ENCODE measurements around the gene GEMIN2. TPM values are rescaled to one million over a fixed set of nuclear protein-coding genes. Genes with fewer than 3 reads are reported as not detected.
"Not testable (repeated sequence)": the region's sequence is repeated elsewhere in the genome, so short reads cannot be mapped to it uniquely, and the experiment has no call there.

Gene GEMIN2
- total RNA-seq, 1 donor from 2014 or later = 16.1 TPM

DNA sequence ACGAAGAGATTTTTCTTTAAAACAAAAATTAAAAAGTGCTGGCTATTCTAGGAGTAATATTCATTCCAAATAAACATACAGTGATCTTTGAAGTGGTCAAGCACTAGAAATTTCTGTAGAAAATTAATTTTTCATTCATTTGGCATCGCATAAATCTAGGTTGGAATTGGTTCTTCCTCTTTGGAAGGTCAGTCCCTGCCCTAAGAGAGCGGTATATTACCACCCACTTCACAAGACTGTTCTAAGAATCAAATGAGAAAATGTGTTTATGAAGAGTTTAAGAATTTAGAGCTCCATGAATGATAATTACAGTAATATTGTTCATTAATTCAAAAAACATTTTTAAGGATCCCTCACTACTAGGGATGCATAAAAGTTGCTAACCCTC is 444 bp upstream of the GEMIN2 start:
- TF ChIP-seq, protein P1, sequence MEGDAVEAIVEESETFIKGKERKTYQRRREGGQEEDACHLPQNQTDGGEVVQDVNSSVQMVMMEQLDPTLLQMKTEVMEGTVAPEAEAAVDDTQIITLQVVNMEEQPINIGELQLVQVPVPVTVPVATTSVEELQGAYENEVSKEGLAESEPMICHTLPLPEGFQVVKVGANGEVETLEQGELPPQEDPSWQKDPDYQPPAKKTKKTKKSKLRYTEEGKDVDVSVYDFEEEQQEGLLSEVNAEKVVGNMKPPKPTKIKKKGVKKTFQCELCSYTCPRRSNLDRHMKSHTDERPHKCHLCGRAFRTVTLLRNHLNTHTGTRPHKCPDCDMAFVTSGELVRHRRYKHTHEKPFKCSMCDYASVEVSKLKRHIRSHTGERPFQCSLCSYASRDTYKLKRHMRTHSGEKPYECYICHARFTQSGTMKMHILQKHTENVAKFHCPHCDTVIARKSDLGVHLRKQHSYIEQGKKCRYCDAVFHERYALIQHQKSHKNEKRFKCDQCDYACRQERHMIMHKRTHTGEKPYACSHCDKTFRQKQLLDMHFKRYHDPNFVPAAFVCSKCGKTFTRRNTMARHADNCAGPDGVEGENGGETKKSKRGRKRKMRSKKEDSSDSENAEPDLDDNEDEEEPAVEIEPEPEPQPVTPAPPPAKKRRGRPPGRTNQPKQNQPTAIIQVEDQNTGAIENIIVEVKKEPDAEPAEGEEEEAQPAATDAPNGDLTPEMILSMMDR (IDR thresholded peaks at IDR 0.05; ENCODE audit: partially characterized antibody, unreplicated experiment) = no peak
- no peak for DNase-seq
- Mint-ChIP-seq H3K4me3 (ENCODE audit: unreplicated experiment) (peak overlapping the region; percentile 94), H3K27me3 (ENCODE audit: unreplicated experiment) (peaks cover 2% of the 10 kb centered on the region), H3K9me3 (ENCODE audit: unreplicated experiment) (no peaks in the 10 kb centered on the region), H3K4me1 (ENCODE audit: low read depth, unreplicated experiment) (no peaks in the 10 kb centered on the region), H3K36me3 (ENCODE audit: unreplicated experiment) (no peaks in the 10 kb centered on the region), H3K27ac (ENCODE audit: unreplicated experiment) (peak overlapping the region; percentile 12)

DNA sequence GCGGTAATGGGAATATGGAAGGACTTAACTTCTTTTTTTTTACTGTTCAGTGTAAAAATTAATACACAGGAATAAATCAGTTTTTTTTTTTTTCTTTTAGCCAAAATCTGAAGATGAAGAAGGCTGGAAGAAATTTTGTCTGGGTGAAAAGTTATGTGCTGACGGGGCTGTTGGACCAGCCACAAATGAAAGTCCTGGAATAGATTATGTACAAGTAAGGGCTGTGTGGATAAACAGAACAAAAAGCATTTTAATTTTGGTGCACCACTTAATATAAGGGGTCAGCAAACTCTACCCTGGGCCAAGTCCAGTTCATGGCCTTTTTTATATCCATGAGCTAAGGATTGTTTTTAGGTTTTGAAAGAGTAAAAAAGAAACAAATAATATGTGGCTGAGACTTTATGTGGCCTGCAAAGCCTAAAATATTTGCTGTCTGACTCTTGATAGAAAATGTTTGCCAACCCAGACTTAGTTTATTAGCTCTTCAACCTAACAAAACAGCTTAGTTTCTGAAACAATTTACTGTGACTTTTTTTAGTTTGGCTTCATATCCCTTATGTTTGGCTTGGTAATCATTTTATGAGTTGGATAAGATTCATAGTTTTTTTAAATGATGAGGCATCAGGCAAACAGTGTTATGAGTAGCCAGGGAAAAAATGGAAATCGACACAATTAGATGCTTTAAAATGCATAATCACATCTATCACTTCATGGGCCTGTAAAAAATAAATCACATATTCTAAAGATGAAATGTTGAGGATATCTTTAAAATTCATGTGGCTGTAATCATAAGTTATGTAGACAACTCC is 8.4 kb downstream of the GEMIN2 start:
- Mint-ChIP-seq H3K9me3 (ENCODE audit: unreplicated experiment) (no peaks in the 10 kb centered on the region), H3K27ac (ENCODE audit: unreplicated experiment) (no peak overlapping the region), H3K4me3 (ENCODE audit: unreplicated experiment) (no peak overlapping the region), H3K36me3 (ENCODE audit: unreplicated experiment) (no peaks in the 10 kb centered on the region), H3K4me1 (ENCODE audit: low read depth, unreplicated experiment) (no peaks in the 10 kb centered on the region), H3K27me3 (ENCODE audit: unreplicated experiment) (no peaks in the 10 kb centered on the region)
- TF ChIP-seq, protein P1 (IDR thresholded peaks at IDR 0.05; ENCODE audit: partially characterized antibody, unreplicated experiment) = no peak
- no peak for DNase-seq

DNA sequence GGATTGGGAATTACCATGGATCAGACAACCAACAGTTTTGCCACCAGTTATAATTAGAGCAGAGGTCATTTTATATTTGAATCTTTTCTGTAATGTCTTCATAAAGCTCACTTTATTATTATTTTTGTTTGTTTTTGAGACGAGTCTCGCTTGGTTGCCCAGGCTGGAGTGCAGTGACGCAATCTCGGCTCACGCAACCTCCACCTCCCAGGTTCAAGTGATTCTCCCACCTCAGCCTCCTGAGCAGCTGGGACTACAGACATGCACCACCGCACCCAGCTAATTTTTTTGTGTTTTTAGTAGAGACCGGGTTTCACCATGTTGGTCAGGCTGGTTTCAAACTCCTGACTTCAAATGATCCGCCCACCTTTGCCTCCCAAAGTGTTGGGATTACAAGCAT is 23.7 kb downstream of the GEMIN2 start:
- H3K4me3 Mint-ChIP-seq (ENCODE audit: unreplicated experiment); H3K27ac Mint-ChIP-seq (ENCODE audit: unreplicated experiment); H3K9me3 Mint-ChIP-seq (ENCODE audit: unreplicated experiment); H3K4me1 Mint-ChIP-seq (ENCODE audit: low read depth, unreplicated experiment); H3K27me3 Mint-ChIP-seq (ENCODE audit: unreplicated experiment); DNase-seq; H3K36me3 Mint-ChIP-seq (ENCODE audit: unreplicated experiment): not testable (repeated sequence)

DNA sequence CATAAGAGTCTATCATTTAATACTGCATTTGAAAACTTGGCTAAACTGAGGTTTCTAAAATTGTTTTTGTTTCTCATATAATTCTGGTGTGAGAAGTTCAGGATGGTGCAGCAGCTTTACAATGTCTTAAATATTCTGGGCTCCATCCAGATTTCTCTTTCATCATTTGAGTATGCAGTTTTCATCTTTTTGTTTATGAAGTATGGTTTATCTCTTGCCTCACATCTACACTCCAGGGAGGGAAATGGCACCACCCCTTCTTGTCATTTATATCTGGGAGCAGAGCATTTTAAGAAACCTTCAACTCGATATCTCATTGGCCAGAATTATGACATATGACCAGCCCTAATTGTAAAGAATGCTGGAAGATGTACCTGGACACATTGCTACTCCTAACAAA is 24.3 kb downstream of the GEMIN2 start:
- no peak overlapping the region for H3K27ac Mint-ChIP-seq (ENCODE audit: unreplicated experiment)
- H3K4me3 Mint-ChIP-seq (ENCODE audit: unreplicated experiment) = no peak overlapping the region
- TF ChIP-seq, protein P1 (IDR thresholded peaks at IDR 0.05; ENCODE audit: partially characterized antibody, unreplicated experiment) = no peak
- no peak for DNase-seq
- H3K36me3 Mint-ChIP-seq (ENCODE audit: unreplicated experiment) = peaks cover 8% of the 10 kb centered on the region
- H3K9me3 Mint-ChIP-seq (ENCODE audit: unreplicated experiment) = peaks cover 6% of the 10 kb centered on the region
- peaks cover 2% of the 10 kb centered on the region for H3K27me3 Mint-ChIP-seq (ENCODE audit: unreplicated experiment)
- H3K4me1 Mint-ChIP-seq (ENCODE audit: low read depth, unreplicated experiment) = no peaks in the 10 kb centered on the region

DNA sequence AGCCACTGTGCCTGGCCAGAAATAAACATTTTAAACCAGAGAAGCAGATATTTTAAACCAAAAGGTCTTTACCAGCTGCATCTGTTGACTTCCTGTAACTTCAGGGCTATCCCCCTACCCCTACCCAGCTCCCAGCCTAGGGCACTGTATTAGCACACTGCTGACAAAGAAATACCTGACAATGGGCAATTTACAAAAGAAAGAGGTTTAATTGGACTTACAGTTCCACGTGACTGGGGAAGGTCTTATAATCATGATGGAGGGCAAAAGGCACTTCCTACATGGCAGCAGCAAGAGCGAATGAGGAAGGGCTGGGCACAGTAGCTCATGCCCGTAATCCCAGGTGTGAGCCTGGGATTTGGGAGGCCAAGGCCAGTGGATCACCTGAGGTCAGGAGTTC is 26.0 kb downstream of the GEMIN2 start:
- Mint-ChIP-seq H3K9me3 (ENCODE audit: unreplicated experiment) (peaks cover 6% of the 10 kb centered on the region), H3K36me3 (ENCODE audit: unreplicated experiment) (peaks cover 8% of the 10 kb centered on the region), H3K4me1 (ENCODE audit: low read depth, unreplicated experiment) (no peaks in the 10 kb centered on the region), H3K27ac (ENCODE audit: unreplicated experiment) (no peak overlapping the region), H3K27me3 (ENCODE audit: unreplicated experiment) (peaks cover 2% of the 10 kb centered on the region), H3K4me3 (ENCODE audit: unreplicated experiment) (no peak overlapping the region)
- TF ChIP-seq, protein P1 (IDR thresholded peaks at IDR 0.05; ENCODE audit: partially characterized antibody, unreplicated experiment) = no peak
- DNase-seq = no peak

DNA sequence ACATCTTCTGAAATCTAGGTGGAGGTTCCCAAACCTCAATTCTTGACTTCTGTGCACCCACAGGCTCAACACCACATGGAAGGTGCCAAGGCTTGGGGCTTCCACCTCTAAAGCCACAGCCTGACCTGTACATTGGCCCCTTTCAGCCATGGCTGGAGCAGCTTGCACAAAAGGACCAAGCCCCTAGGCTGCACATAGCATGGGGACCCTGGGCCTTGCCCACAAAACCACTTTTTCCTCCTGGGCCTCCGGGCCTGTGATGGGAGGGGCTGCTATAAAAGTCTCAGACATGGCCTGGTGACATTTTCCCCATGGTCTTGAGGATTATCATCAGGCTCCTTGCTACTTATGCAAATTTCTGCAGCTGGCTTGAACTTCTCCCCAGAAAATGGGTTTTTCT is 27.5 kb downstream of the GEMIN2 start:
- H3K36me3 Mint-ChIP-seq (ENCODE audit: unreplicated experiment); H3K4me3 Mint-ChIP-seq (ENCODE audit: unreplicated experiment); H3K27ac Mint-ChIP-seq (ENCODE audit: unreplicated experiment); H3K4me1 Mint-ChIP-seq (ENCODE audit: low read depth, unreplicated experiment); H3K27me3 Mint-ChIP-seq (ENCODE audit: unreplicated experiment); DNase-seq; H3K9me3 Mint-ChIP-seq (ENCODE audit: unreplicated experiment): not testable (repeated sequence)

DNA sequence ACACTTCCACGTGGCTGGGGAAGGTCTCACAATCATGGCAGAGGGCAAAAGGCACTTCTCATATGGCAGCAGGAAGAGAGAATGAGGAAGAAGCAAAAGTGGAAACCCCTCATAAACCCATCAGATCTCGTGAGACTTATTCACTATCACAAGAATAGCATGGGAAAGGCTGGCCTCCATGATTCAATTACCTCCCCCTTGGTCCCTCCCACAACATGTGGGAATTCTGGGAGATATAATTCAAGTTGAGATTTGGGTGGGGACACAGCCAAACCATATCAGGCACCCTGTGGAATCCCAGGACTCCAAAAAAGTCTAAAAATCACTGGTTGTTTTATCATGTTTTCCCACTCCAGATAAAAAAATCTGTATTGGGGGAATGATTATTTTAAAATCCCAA is 29.1 kb downstream of the GEMIN2 start:
- peak overlapping the region; percentile 41 for H3K27ac Mint-ChIP-seq (ENCODE audit: unreplicated experiment)
- H3K4me3 Mint-ChIP-seq (ENCODE audit: unreplicated experiment); H3K9me3 Mint-ChIP-seq (ENCODE audit: unreplicated experiment); DNase-seq; H3K4me1 Mint-ChIP-seq (ENCODE audit: low read depth, unreplicated experiment); H3K36me3 Mint-ChIP-seq (ENCODE audit: unreplicated experiment); H3K27me3 Mint-ChIP-seq (ENCODE audit: unreplicated experiment): not testable (repeated sequence)

All from glutamatergic neuron (in vitro differentiated cells).